Uterus (tissue), 4 donors: ENCODE measurements around the gene RBP5. TPM values are rescaled to one million over a fixed set of nuclear protein-coding genes. Genes with fewer than 3 reads are reported as not detected.

Source experiments
- DNase-seq, 2 donors: peaks; one replicate each; pipeline ENCODE4 v3.0.0-alpha.2; 2019 to 2020
- H3K27ac ChIP-seq, 2 donors: fragments of 200-600 bp; sonication (generic); 1 replicate in 1 of 2; 2 replicates in 1 of 2; pipeline ENCODE4 v1.5.1; 2016 to 2018
- H3K27me3 ChIP-seq, 2 donors: fragments of 200-600 bp; sonication (generic); one replicate each; pipeline ENCODE4 v1.5.1; 2018 to 2019; ENCODE audit warnings: control low read depth in 1 of 2
- H3K36me3 ChIP-seq, 2 donors: fragments of 200-600 bp; sonication (generic); one replicate each; pipeline ENCODE4 v1.5.1; 2019; ENCODE audit warnings: control low read depth in 1 of 2
- H3K4me1 ChIP-seq, 2 donors: fragments of 200-600 bp; sonication (generic); one replicate each; pipeline ENCODE4 v1.5.1; 2018 to 2019; ENCODE audit warnings: control low read depth in 1 of 2
- H3K4me3 ChIP-seq, 2 donors: fragments of 200-600 bp; sonication (generic); 1 replicate in 1 of 2; 2 replicates in 1 of 2; pipeline ENCODE4 v1.5.1; 2018 to 2019; ENCODE audit warnings: mild to moderate bottlenecking in 1 of 2
- H3K9me3 ChIP-seq, 2 donors: fragments of 200-600 bp; sonication (generic); one replicate each; pipeline ENCODE4 v1.5.1; 2019; ENCODE audit warnings: control low read depth in 1 of 2
- POLR2A ChIP-seq, 2 donors: fragments of 450-650 bp; IDR thresholded peaks; one replicate each; pipeline ENCODE4 v1.6.1; 2016; ENCODE audit warnings: antibody characterized with exemption in 2 of 2, mild to moderate bottlenecking in 1 of 2, moderate library complexity in 1 of 2
- intact Hi-C: fragments of 100-400 bp; cut with DNase I; formaldehyde crosslinking; loops from one replicate; pipeline ENCODE4 v1.15.1; 2023; ENCODE audit warnings: low total_unique reads
- total RNA-seq, 4 donors: library from RNA; depleted of rRNA in 3 of 4; stranded (reverse); fragments of >200 nt in 3 of 4; gene quantifications; one replicate each; pipeline versions ENCODE4 v1.1.0 to v1.2.4, GENCODE V29; 2014 to 2023
- TF ChIP-seq, protein P1 (sequence below), 4 experiments: fragments of 200-600 bp in 2 of 4; fragments of 450-650 bp in 2 of 4; sonication (generic) in 2 of 4; IDR thresholded peaks; one replicate each; pipeline ENCODE4 v1.5.1; 2016 to 2019; ENCODE audit warnings: antibody characterized with exemption in 4 of 4, mild to moderate bottlenecking in 2 of 4, moderate library complexity in 1 of 4
- donor health status: DM: yes; HTN: yes; CAD: no.

The RBP5 gene
- total RNA-seq, 4 donors from 2014 or later: 2.4 to 26.5 (median 8.2) TPM; not detected in 1

DNA sequence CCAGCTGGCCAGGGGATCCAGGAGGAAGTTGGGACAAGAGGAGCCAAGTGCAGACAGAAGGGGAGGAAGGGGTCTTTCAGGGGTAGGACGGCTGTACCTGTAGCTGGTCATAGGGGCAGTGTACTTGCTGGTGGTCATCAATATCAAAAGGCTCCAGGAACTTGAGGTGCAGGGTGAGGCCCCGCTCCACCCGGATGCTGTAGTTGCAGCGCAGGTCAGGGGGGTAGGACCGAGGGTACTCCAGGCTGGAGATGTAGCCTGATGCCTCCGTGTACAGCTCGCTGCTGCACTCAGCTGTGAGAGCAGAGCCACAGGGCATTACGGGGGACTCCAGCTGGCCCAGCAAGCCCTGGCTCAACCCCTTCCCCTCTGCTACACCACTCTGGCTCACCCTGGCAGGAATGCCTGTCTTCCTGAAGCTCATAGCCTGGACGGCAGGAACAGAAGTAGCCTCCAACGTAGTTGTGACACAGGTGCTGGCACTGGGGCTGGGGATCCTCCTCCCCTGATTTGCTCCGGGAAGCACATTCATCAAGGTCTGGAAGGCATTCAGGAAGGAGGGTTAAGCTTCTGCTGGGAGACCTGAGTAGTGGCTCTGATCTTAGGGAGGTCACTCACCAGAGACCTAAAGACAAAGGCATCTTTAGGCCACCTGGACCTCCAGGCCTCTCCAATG, 39.4 kb downstream of the RBP5 start:
- intact Hi-C loops: no loop called here
- no peak overlapping the region for H3K4me3 ChIP-seq
- no peaks in the 10 kb centered on the region for H3K4me1 ChIP-seq
- no peak for TF ChIP-seq POLR2A (IDR thresholded peaks at IDR 0.05)
- TF ChIP-seq, protein P1, sequence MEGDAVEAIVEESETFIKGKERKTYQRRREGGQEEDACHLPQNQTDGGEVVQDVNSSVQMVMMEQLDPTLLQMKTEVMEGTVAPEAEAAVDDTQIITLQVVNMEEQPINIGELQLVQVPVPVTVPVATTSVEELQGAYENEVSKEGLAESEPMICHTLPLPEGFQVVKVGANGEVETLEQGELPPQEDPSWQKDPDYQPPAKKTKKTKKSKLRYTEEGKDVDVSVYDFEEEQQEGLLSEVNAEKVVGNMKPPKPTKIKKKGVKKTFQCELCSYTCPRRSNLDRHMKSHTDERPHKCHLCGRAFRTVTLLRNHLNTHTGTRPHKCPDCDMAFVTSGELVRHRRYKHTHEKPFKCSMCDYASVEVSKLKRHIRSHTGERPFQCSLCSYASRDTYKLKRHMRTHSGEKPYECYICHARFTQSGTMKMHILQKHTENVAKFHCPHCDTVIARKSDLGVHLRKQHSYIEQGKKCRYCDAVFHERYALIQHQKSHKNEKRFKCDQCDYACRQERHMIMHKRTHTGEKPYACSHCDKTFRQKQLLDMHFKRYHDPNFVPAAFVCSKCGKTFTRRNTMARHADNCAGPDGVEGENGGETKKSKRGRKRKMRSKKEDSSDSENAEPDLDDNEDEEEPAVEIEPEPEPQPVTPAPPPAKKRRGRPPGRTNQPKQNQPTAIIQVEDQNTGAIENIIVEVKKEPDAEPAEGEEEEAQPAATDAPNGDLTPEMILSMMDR (IDR thresholded peaks at IDR 0.05): no peak
- no peaks in the 10 kb centered on the region for H3K27me3 ChIP-seq
- H3K36me3 ChIP-seq: no peaks in the 10 kb centered on the region
- no peaks in the 10 kb centered on the region for H3K9me3 ChIP-seq
- peak overlapping the region; percentile 75 to 87 for H3K27ac ChIP-seq
- DNase-seq: no peak

DNA sequence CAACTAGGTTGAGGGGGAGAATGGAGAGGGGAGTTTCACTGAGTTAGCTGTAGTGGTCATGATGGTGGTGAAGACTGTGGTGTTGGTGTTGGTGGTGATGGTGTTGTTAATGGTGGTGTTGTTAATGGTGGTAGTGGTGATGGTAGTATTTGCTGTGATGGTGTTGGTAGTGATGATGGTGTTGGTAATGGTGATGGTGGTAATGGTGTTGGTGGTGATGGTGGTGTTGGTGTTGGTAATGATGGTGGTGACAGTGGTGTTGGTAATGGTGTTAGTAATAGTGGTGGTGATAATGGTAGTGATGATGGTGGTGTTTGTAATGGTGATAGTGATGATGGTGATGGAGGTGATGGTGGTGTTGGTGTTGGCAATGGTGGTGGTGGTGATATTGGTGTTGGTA, 45.6 kb downstream of the RBP5 start:
- H3K27me3 ChIP-seq: no peaks in the 10 kb centered on the region
- TF ChIP-seq, protein P1 (IDR thresholded peaks at IDR 0.05): no peak
- no peak for TF ChIP-seq POLR2A (IDR thresholded peaks at IDR 0.05)
- no peak overlapping the region for H3K27ac ChIP-seq
- no peak overlapping the region for H3K4me3 ChIP-seq
- no peaks in the 10 kb centered on the region for H3K36me3 ChIP-seq
- no peak for DNase-seq
- H3K4me1 ChIP-seq: no peaks in the 10 kb centered on the region
- H3K9me3 ChIP-seq: no peaks in the 10 kb centered on the region
- intact Hi-C loops: no loop called here

DNA sequence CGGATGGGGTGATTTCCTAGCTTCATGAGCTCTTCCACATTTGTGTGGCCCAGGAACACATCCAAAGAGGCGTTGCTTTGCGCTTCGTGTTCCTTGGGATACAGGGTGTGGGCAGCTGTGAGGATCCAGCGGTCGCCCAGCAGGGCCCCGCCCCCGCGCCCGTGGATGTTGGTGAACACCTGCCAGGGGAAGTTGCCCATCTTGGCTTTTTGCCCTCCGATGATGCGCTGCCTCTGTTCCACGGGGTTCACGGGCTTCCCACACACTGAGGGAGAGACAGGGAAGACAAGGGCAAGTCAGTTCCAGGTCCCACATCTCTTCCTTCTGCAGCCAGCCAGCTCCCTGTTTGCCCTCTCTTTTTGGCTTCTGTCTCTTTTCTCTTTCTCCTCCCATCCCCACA, 47.7 kb downstream of the RBP5 start:
- H3K27ac ChIP-seq: peak overlapping the region; percentile 45 to 85
- intact Hi-C loops: no loop called here
- no peaks in the 10 kb centered on the region for H3K27me3 ChIP-seq
- no peak for TF ChIP-seq POLR2A (IDR thresholded peaks at IDR 0.05)
- TF ChIP-seq, protein P1 (IDR thresholded peaks at IDR 0.05): no peak
- no peaks in the 10 kb centered on the region for H3K9me3 ChIP-seq
- no peak for DNase-seq
- no peak overlapping the region for H3K4me3 ChIP-seq
- no peaks in the 10 kb centered on the region for H3K36me3 ChIP-seq
- no peaks in the 10 kb centered on the region for H3K4me1 ChIP-seq

DNA sequence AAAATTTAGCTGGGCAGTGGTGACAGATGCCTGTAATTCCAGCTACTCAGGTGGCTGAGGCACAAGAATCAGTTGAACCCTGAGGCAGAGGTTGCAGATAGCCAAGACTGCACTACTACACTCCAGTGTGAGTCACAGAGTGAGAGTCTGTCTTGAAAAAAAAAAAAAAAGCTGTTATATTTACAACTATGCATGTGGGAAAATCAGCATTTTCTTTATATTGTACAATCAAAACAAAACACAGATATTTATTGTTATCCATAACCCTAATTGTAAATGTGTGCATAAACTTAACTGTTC, 48.9 kb downstream of the RBP5 start:
- TF ChIP-seq POLR2A (IDR thresholded peaks at IDR 0.05): no peak
- TF ChIP-seq, protein P1 (IDR thresholded peaks at IDR 0.05): no peak
- intact Hi-C loops: no loop called here
- no peaks in the 10 kb centered on the region for H3K27me3 ChIP-seq
- no peaks in the 10 kb centered on the region for H3K4me1 ChIP-seq
- peak overlapping the region; percentile 80 to 85 for H3K27ac ChIP-seq
- no peak for DNase-seq
- no peaks in the 10 kb centered on the region for H3K36me3 ChIP-seq
- H3K4me3 ChIP-seq: no peak overlapping the region
- H3K9me3 ChIP-seq: no peaks in the 10 kb centered on the region

DNA sequence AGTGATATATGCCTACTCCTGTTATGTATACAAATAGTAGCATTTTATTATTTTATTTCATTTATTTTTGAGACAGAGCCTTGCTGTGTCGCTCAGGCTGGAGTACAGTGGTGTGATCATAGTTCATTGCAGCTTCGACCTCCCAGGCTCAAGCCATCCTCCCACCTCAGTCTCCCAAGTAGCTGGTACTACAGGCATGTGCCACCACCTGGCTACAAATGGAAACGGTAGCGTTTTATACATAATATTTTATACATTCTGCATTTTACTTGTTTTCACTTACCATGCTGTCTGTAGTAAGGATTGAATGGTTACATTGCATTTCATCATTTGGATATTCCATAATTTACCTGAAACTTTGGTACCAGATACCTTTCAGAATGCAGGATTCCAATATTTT, 50.5 kb downstream of the RBP5 start:
- no peaks in the 10 kb centered on the region for H3K9me3 ChIP-seq
- TF ChIP-seq, protein P1 (IDR thresholded peaks at IDR 0.05): no peak
- TF ChIP-seq POLR2A (IDR thresholded peaks at IDR 0.05): no peak
- intact Hi-C loops: no loop called here
- no peaks in the 10 kb centered on the region for H3K4me1 ChIP-seq
- no peak overlapping the region for H3K4me3 ChIP-seq
- no peak for DNase-seq
- H3K27ac ChIP-seq: peak overlapping the region in 1 of 2 donors; percentile 80
- no peaks in the 10 kb centered on the region for H3K27me3 ChIP-seq
- no peaks in the 10 kb centered on the region for H3K36me3 ChIP-seq
